HEK293 (cell line): Measurements from ENCODE around the gene THRSP.

Source experiments
- CTCF ChIA-PET: fragments of 350-600 bp; formaldehyde crosslinking; extraction: SDS; loops from one replicate; lab custom pipeline; 2021; ENCODE audit warnings: antibody characterized with exemption; lab: Yijun Ruan, JAX
- POLR2A ChIA-PET: fragments of 300-600 bp; formaldehyde crosslinking; extraction: SDS; loops from one replicate; lab custom pipeline; 2020; ENCODE audit warnings: antibody characterized with exemption, inconsistent platforms; lab: Yijun Ruan, JAX
- H3K27ac ChIP-seq: fragments of 200-500 bp; sonication (Bioruptor generic); 2 replicates; pipeline ENCODE4 v1.5.1; 2014; ENCODE audit warnings: low read depth, low read length, control low read depth, inconsistent platforms; ENCODE audit errors: extremely low read depth
- H3K36me3 ChIP-seq, 2 experiments: fragments of 200-500 bp in 1 of 2; sonication (Bioruptor generic) in 1 of 2; 1 replicate in 1 of 2; 2 replicates in 1 of 2; pipeline ENCODE4 v1.5.1; 2014 to 2017; ENCODE audit warnings: inconsistent platforms in 2 of 2, low read length in 2 of 2; ENCODE audit not compliant: control insufficient read depth in 2 of 2, insufficient read depth in 1 of 2
- H3K4me1 ChIP-seq: fragments of 200-500 bp; sonication (Bioruptor generic); 2 replicates; pipeline ENCODE4 v1.5.1; 2014; ENCODE audit warnings: mild to moderate bottlenecking, low read length, inconsistent platforms; ENCODE audit not compliant: control insufficient read depth, insufficient read depth
- H3K4me3 ChIP-seq: 2 replicates; pipeline ENCODE4 v1.5.1; 2011; ENCODE audit warnings: low read depth, mild to moderate bottlenecking, control low read depth, low read length, moderate library complexity
- H3K9me3 ChIP-seq: fragments of 200-500 bp; sonication (Bioruptor generic); 2 replicates; pipeline ENCODE4 v1.5.1; 2014; ENCODE audit warnings: low read depth, low read length, inconsistent platforms; ENCODE audit not compliant: control insufficient read depth, insufficient read depth
- MYNN ChIP-seq: fragments of 450-650 bp; formaldehyde crosslinking; IDR thresholded peaks from 2 replicates; pipeline ENCODE4 v1.5.1; 2016; ENCODE audit warnings: missing biosample characterization, missing genetic modification characterization, borderline replicate concordance
- ZBTB1 ChIP-seq: fragments of 450-650 bp; formaldehyde crosslinking; IDR thresholded peaks from 2 replicates; pipeline ENCODE4 v1.5.1; 2016; ENCODE audit warnings: missing biosample characterization, missing genetic modification characterization
- ZBTB8A ChIP-seq: fragments of 450-650 bp; formaldehyde crosslinking; IDR thresholded peaks from 2 replicates; pipeline ENCODE4 v1.5.1; 2016; ENCODE audit warnings: missing biosample characterization, missing genetic modification characterization
- ZNF202 ChIP-seq: fragments of 450-650 bp; formaldehyde crosslinking; IDR thresholded peaks from 2 replicates; pipeline ENCODE4 v1.5.1; 2016; ENCODE audit warnings: missing biosample characterization, missing genetic modification characterization, borderline replicate concordance
- ZNF221 ChIP-seq: fragments of 450-650 bp; formaldehyde crosslinking; IDR thresholded peaks from 2 replicates; pipeline ENCODE4 v1.5.1; 2017; ENCODE audit warnings: missing biosample characterization, missing genetic modification characterization, borderline replicate concordance
- ZNF302 ChIP-seq: fragments of 450-650 bp; formaldehyde crosslinking; IDR thresholded peaks from 2 replicates; pipeline ENCODE4 v1.5.1; 2016; ENCODE audit warnings: missing biosample characterization, missing genetic modification characterization, low read depth
- ZNF416 ChIP-seq: fragments of 450-650 bp; formaldehyde crosslinking; IDR thresholded peaks from 2 replicates; pipeline ENCODE4 v1.5.1; 2016; ENCODE audit warnings: missing biosample characterization, missing genetic modification characterization
- ZNF473 ChIP-seq: fragments of 450-650 bp; formaldehyde crosslinking; IDR thresholded peaks from 2 replicates; pipeline ENCODE4 v1.5.1; 2017; ENCODE audit warnings: missing biosample characterization, missing genetic modification characterization
- ZNF548 ChIP-seq: fragments of 450-650 bp; formaldehyde crosslinking; IDR thresholded peaks from 2 replicates; pipeline ENCODE4 v1.5.1; 2016; ENCODE audit warnings: missing biosample characterization, missing genetic modification characterization
- ZNF623 ChIP-seq: fragments of 450-650 bp; formaldehyde crosslinking; IDR thresholded peaks from 2 replicates; pipeline ENCODE4 v1.5.1; 2016; ENCODE audit warnings: missing biosample characterization, missing genetic modification characterization
- ZNF624 ChIP-seq: fragments of 450-650 bp; formaldehyde crosslinking; IDR thresholded peaks from 2 replicates; pipeline ENCODE4 v1.5.1; 2017; ENCODE audit warnings: missing biosample characterization, missing genetic modification characterization
- ZNF670 ChIP-seq: fragments of 450-650 bp; formaldehyde crosslinking; IDR thresholded peaks from 2 replicates; pipeline ENCODE4 v1.5.1; 2016; ENCODE audit warnings: missing biosample characterization, missing genetic modification characterization, low read depth
- ZNF776 ChIP-seq: fragments of 450-650 bp; formaldehyde crosslinking; IDR thresholded peaks from 2 replicates; pipeline ENCODE4 v1.5.0; 2017; ENCODE audit warnings: missing biosample characterization, missing genetic modification characterization, borderline replicate concordance
- TF ChIP-seq, protein P1 (sequence below): fragments of 450-650 bp; formaldehyde crosslinking; IDR thresholded peaks from 2 replicates; pipeline ENCODE4 v1.5.1; 2017; ENCODE audit warnings: missing biosample characterization, mild to moderate bottlenecking, missing genetic modification characterization, moderate library complexity
- TF ChIP-seq, protein P2 (sequence below): fragments of 450-650 bp; formaldehyde crosslinking; IDR thresholded peaks from 2 replicates; pipeline ENCODE4 v1.5.1; 2016; ENCODE audit warnings: missing biosample characterization, missing genetic modification characterization, low read depth
- TF ChIP-seq, protein P3 (sequence below): fragments of 450-650 bp; formaldehyde crosslinking; IDR thresholded peaks from 2 replicates; pipeline ENCODE4 v1.5.1; 2016; ENCODE audit warnings: missing biosample characterization, missing genetic modification characterization
- TF ChIP-seq, protein P4 (sequence below): fragments of 450-650 bp; formaldehyde crosslinking; IDR thresholded peaks from 2 replicates; pipeline ENCODE4 v1.5.1; 2016; ENCODE audit warnings: missing biosample characterization, missing genetic modification characterization
- TF ChIP-seq, protein P5 (sequence below): fragments of 450-650 bp; formaldehyde crosslinking; IDR thresholded peaks from 2 replicates; pipeline ENCODE4 v1.5.1; 2016; ENCODE audit warnings: missing biosample characterization, missing genetic modification characterization
- TF ChIP-seq, protein P6 (sequence below): fragments of 450-650 bp; formaldehyde crosslinking; IDR thresholded peaks from 2 replicates; pipeline ENCODE4 v1.5.1; 2017; ENCODE audit warnings: missing biosample characterization, missing genetic modification characterization
- TF ChIP-seq, protein P7 (sequence below): fragments of 450-650 bp; formaldehyde crosslinking; IDR thresholded peaks from 2 replicates; pipeline ENCODE4 v1.5.1; 2017; ENCODE audit warnings: missing biosample characterization, missing genetic modification characterization

The THRSP gene

DNA sequence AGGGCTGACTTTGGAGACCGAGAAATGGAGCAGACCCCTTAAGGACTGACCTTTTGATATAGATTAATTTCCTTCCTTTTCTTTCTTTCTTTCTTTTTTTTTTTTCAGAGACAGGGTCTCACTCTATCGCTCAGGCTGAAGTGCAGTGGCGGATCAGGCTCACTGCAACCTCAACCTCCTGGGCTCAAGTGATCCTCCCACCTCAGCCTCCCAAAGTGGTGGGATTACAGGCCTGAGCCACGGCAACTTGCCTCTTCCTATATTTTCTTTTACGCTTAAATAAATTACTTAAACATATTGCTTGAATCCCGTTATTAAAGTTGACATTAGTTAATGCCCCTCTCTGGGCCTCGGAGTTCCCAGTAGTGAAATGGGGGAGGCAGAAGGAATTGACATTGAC is 40.2 kb upstream of the THRSP start (continued):
- TF ChIP-seq ZNF776 (tag by site-specific recombination) (no peak), ZNF416 (tag by site-specific recombination) (no peak), MYNN (no peak), ZNF473 (tag by site-specific recombination) (no peak)

DNA sequence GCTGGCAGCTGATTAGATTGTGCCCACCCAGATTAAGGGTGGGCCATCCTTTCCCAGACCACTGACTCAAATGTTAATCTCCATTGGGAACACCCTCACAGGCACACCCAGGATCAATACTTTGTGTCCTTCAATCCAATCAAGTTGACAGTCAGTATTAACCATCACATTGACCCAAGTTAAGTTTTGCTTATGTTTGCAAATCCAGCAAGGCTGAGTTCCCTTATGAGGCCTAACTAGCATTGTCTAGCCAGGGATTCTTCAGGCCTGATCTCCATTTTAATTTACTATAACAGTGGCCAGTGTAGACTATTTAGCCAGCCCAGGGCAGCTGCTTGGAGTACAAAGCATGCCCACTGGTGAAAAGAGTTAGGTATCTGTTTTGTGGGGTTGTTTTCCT is 38.3 kb upstream of the THRSP start:
- Histone ChIP-seq H3K36me3 (no peaks in the 10 kb centered on the region), H3K9me3 (no peaks in the 10 kb centered on the region), H3K4me1 (peaks cover 1% of the 10 kb centered on the region; the same call in 1 of the 2 replicates), H3K4me3 (no peak overlapping the region), H3K27ac (no peak overlapping the region)
- TF ChIP-seq, protein P1, sequence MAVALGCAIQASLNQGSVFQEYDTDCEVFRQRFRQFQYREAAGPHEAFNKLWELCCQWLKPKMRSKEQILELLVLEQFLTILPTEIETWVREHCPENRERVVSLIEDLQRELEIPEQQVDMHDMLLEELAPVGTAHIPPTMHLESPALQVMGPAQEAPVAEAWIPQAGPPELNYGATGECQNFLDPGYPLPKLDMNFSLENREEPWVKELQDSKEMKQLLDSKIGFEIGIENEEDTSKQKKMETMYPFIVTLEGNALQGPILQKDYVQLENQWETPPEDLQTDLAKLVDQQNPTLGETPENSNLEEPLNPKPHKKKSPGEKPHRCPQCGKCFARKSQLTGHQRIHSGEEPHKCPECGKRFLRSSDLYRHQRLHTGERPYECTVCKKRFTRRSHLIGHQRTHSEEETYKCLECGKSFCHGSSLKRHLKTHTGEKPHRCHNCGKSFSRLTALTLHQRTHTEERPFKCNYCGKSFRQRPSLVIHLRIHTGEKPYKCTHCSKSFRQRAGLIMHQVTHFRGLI (tag by site-specific recombination): no peak
- TF ChIP-seq ZNF221: no peak
- TF ChIP-seq, protein P2, sequence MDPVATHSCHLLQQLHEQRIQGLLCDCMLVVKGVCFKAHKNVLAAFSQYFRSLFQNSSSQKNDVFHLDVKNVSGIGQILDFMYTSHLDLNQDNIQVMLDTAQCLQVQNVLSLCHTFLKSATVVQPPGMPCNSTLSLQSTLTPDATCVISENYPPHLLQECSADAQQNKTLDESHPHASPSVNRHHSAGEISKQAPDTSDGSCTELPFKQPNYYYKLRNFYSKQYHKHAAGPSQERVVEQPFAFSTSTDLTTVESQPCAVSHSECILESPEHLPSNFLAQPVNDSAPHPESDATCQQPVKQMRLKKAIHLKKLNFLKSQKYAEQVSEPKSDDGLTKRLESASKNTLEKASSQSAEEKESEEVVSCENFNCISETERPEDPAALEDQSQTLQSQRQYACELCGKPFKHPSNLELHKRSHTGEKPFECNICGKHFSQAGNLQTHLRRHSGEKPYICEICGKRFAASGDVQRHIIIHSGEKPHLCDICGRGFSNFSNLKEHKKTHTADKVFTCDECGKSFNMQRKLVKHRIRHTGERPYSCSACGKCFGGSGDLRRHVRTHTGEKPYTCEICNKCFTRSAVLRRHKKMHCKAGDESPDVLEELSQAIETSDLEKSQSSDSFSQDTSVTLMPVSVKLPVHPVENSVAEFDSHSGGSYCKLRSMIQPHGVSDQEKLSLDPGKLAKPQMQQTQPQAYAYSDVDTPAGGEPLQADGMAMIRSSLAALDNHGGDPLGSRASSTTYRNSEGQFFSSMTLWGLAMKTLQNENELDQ: no peak
- TF ChIP-seq, protein P3, sequence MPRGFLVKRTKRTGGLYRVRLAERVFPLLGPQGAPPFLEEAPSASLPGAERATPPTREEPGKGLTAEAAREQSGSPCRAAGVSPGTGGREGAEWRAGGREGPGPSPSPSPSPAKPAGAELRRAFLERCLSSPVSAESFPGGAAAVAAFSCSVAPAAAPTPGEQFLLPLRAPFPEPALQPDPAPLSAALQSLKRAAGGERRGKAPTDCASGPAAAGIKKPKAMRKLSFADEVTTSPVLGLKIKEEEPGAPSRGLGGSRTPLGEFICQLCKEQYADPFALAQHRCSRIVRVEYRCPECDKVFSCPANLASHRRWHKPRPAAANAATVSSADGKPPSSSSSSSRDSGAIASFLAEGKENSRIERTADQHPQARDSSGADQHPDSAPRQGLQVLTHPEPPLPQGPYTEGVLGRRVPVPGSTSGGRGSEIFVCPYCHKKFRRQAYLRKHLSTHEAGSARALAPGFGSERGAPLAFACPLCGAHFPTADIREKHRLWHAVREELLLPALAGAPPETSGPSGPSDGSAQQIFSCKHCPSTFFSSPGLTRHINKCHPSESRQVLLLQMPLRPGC (tag by site-specific recombination): no peak
- TF ChIP-seq ZNF670 (tag by site-specific recombination): no peak
- no peak for TF ChIP-seq ZNF548 (tag by site-specific recombination)
- no peak for TF ChIP-seq ZBTB1
- TF ChIP-seq, protein P4, sequence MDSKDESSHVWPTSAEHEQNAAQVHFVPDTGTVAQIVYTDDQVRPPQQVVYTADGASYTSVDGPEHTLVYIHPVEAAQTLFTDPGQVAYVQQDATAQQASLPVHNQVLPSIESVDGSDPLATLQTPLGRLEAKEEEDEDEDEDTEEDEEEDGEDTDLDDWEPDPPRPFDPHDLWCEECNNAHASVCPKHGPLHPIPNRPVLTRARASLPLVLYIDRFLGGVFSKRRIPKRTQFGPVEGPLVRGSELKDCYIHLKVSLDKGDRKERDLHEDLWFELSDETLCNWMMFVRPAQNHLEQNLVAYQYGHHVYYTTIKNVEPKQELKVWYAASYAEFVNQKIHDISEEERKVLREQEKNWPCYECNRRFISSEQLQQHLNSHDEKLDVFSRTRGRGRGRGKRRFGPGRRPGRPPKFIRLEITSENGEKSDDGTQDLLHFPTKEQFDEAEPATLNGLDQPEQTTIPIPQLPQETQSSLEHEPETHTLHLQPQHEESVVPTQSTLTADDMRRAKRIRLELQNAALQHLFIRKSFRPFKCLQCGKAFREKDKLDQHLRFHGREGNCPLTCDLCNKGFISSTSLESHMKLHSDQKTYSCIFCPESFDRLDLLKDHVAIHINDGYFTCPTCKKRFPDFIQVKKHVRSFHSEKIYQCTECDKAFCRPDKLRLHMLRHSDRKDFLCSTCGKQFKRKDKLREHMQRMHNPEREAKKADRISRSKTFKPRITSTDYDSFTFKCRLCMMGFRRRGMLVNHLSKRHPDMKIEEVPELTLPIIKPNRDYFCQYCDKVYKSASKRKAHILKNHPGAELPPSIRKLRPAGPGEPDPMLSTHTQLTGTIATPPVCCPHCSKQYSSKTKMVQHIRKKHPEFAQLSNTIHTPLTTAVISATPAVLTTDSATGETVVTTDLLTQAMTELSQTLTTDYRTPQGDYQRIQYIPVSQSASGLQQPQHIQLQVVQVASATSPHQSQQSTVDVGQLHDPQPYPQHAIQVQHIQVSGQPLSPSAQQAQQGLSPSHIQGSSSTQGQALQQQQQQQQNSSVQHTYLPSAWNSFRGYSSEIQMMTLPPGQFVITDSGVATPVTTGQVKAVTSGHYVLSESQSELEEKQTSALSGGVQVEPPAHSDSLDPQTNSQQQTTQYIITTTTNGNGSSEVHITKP (tag by site-specific recombination): no peak
- no peak for TF ChIP-seq ZNF624
- no peak for TF ChIP-seq ZBTB8A
- POLR2A ChIA-PET: interaction anchor here (0.6 kb wide), 1 partner anchor 43 kb away, joined by 3 read pairs; no protein-coding TSS in a partner anchor
- CTCF ChIA-PET: interaction anchor here (0.6 kb wide), 1 partner anchor 14 kb away, joined by 5 read pairs; no protein-coding TSS in a partner anchor

DNA sequence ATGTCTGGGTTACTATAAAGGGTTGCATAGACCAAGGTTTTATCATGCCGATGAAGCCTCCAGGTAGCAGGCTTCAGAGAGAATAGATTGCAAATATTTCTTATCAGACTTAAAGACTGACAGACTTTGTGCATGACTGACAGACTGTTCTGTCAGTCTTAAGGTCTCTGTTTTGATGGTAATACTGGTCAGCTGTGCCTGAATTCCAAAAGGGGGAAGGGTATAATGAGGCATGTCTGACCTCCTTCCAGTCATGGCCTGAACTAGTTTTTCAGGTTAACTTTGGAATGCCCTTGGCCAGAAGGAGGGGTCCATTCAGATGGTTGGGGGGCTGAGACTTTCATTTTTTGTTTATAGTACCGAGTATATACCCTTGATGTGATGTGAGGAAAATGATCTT is 35.9 kb upstream of the THRSP start:
- Histone ChIP-seq H3K4me1 (no peaks in the 10 kb centered on the region), H3K27ac (no peak overlapping the region), H3K9me3 (no peaks in the 10 kb centered on the region), H3K4me3 (no peak overlapping the region), H3K36me3 (no peaks in the 10 kb centered on the region)
- ChIA-PET POLR2A (no interaction called here), CTCF (interaction anchor here (0.7 kb wide), 1 partner anchor 21 kb away, joined by 6 read pairs; no protein-coding TSS in a partner anchor)
- TF ChIP-seq, protein P5, sequence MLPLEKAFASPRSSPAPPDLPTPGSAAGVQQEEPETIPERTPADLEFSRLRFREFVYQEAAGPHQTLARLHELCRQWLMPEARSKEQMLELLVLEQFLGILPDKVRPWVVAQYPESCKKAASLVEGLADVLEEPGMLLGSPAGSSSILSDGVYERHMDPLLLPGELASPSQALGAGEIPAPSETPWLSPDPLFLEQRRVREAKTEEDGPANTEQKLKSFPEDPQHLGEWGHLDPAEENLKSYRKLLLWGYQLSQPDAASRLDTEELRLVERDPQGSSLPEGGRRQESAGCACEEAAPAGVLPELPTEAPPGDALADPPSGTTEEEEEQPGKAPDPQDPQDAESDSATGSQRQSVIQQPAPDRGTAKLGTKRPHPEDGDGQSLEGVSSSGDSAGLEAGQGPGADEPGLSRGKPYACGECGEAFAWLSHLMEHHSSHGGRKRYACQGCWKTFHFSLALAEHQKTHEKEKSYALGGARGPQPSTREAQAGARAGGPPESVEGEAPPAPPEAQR: no peak
- TF ChIP-seq ZNF202 (tag by site-specific recombination) (no peak), ZNF623 (tag by site-specific recombination) (no peak), ZNF302 (tag by site-specific recombination) (no peak)
- TF ChIP-seq, protein P6, sequence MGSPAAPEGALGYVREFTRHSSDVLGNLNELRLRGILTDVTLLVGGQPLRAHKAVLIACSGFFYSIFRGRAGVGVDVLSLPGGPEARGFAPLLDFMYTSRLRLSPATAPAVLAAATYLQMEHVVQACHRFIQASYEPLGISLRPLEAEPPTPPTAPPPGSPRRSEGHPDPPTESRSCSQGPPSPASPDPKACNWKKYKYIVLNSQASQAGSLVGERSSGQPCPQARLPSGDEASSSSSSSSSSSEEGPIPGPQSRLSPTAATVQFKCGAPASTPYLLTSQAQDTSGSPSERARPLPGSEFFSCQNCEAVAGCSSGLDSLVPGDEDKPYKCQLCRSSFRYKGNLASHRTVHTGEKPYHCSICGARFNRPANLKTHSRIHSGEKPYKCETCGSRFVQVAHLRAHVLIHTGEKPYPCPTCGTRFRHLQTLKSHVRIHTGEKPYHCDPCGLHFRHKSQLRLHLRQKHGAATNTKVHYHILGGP (tag by site-specific recombination): no peak
- TF ChIP-seq, protein P7, sequence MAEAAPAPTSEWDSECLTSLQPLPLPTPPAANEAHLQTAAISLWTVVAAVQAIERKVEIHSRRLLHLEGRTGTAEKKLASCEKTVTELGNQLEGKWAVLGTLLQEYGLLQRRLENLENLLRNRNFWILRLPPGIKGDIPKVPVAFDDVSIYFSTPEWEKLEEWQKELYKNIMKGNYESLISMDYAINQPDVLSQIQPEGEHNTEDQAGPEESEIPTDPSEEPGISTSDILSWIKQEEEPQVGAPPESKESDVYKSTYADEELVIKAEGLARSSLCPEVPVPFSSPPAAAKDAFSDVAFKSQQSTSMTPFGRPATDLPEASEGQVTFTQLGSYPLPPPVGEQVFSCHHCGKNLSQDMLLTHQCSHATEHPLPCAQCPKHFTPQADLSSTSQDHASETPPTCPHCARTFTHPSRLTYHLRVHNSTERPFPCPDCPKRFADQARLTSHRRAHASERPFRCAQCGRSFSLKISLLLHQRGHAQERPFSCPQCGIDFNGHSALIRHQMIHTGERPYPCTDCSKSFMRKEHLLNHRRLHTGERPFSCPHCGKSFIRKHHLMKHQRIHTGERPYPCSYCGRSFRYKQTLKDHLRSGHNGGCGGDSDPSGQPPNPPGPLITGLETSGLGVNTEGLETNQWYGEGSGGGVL (tag by site-specific recombination): no peak
